NCI-H446 treated with DMSO at 0.1 percent for 48 hours (cell line): ENCODE measurements around the gene ACOXL.

Experiments
- DNase-seq: peaks from one replicate; lab custom pipeline; 2025; lab: John Stamatoyannopoulos, UW

Gene ACOXL

GRCh38 chr2:110977403-110977802 lies 245.0 kb downstream of the ACOXL start:
- DNase-seq, result no peak

DNA sequence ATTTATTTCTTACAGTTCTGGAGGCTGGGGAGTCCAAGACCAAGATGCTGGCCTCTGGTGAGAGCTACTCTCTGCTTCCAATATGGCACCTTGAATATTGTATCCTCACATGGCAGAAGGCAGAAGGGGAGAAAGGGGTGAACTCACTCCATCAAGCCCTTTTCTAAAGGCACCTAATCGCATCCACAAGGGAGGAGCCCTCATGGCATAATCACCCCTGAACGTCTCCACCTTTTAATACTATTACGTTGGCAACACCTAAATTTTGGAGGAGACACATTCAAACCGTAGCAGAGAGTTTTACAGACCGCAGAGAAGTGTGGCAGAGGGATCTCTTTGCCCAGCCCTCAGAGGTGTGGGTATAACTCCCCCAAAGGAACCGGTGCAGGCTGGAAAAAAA lies 245.8 kb downstream of the ACOXL start:
- DNase-seq, result no peak

DNA sequence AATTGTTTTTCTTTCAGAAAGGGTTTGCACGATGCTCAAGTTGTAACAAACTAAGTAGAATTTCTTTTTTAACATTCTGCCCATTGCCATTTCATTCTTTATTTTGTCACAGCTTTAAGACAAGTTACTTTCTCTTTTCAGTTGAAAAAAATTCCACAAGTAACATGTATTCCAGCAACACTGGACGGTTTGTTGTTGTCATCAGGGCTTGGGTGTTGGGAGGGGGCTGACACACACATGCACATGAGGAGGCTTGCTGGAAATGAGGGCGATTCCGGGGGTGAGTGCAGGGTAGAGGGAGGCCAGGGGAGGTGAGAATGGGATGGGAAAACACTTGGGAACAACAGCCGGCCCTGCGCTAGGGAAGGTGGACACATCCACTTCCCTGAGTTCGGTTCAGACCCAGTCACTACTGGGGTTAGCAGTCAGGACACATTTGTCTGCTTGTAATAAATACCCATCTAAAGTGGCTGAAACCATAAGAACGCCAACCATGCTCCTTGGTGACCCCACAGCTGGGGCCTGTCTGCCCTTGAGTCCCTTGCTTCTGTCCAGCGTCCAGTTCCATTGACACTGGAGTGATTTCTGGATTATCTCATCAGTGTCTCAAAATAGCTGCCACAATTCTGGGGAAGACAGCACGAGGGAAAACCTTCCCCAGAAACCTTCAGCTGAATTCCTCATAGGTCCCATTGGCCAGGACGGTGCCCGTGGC lies 246.5 kb downstream of the ACOXL start:
- DNase-seq, result no peak

DNA sequence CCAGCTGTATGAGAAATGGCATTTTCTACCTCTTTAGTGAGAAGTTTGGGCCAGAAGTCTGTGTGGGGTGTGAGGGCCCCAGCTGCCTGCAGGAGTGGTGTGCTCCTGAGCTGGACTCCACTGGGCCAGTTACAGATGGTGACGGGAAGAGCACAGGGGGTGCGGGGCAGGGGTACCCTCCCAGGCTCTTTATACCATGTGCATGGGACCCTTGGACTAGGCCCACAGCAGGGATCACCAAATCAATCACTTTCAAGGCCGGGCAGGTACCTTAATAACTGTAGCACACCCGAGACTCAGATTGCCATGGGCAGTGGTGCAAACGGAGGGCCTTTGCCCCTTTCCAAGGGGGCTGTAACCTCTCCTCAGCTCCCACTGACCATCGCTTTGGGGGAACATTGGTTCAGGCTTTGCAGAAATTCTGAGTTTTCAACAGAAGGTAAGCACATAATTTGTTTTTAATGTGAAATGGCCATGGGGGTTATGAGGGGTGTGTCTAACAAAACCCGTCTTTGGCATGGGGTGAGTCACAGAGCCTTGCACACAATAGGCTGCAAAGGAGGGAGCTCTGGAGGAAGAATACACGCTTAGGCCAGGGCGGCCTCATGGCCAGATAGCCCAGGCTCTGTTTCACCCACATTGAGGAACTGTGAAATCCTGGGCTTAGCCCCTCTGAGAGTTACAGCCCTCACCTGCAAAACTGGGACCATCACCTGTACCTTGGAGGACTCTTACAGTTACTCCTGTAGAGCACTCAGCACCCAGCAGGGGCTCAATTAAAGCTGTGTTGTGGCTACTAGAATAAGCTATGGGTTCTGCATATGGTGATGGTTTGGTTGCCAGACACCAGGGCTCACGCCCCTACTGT lies 247.3 kb downstream of the ACOXL start:
- no peak for DNase-seq

GRCh38 chr2:110980339-110981062 lies 248.1 kb downstream of the ACOXL start:
- DNase-seq, result no peak

- DNase-seq, result no peak
Observed at GRCh38 chr2:110983133-110983532, 250.8 kb downstream of the ACOXL start.

- DNase-seq, result no peak
Observed at GRCh38 chr2:110984694-110985490, 252.5 kb downstream of the ACOXL start.

GRCh38 chr2:110990440-110990839 lies 258.1 kb downstream of the ACOXL start:
- DNase-seq, result no peak

DNA sequence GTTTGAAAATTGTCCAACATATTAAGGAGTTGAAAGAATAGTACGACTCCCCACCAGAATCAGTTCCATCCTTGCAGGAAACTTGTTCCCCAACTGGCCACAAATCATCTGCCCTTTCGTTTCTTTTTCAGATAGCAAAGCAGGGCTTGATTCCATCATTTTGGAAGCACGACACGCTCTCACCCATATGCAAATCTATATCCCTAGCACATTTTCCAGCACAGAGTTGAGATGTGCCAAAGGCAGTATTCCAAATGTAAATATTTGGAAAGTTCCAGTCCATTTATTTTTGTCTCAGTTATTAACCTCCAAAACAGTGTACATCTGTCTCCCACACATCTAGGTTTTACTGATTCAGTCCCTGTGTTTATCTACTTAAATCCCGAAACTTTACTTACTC lies 259.5 kb downstream of the ACOXL start:
- DNase-seq, result no peak

GRCh38 chr2:110992886-110993285 lies 260.5 kb downstream of the ACOXL start:
- DNase-seq, result no peak

- DNase-seq, result no peak
Observed at GRCh38 chr2:110993557-110994231, 261.3 kb downstream of the ACOXL start.

DNA sequence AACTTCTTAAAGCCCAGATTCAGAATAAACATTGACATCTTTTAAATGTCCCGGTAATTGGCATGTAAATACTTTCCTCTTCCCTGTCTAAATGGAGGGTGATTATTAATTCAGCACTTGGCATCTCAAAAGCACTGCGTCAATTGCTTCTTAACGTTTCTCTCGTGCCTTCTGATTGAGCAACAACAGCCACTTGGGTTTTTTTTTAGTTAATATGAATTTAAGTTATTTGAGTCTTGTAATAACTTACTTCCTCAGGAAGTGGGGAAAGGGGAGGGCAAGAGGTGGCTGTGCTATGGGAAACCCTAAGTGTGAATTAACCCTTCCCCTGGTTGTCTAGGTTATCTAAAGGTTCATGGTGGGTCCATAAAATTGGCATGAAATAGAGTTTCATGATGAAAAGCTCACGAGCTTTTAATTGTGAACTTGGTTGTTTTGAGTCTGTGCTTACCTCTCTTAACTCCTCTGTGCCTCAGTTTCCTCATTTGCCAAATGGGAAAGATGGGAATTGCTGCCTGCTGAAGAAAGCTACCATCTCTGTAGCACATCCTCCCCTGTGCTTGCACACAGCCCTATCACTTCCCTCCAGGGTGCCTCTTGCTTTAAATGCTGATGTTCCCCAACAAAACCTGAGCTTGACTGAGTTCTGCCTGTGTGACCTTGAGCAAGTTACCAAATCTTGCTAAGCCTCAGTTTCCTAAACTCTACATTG lies 262.0 kb downstream of the ACOXL start:
- no peak for DNase-seq

DNA sequence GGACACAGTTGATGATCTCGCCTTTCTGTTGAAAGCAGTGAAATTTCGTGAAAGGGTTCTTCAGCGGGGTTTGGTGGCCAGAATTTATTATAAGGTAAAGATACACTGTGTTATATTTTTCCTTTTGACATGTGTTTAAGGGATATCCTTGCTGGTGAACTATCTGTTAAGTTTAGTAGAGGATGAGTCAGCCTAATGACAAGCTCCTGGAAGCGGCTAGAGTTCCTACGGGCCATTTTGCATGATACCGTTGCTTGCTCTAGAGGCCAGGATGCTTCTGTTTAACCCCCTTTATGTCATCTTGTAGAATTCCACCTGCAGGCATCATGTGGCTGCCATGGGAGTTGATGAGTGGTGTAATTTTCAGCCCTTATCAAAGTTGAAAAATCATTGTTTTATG lies 263.5 kb downstream of the ACOXL start:
- DNase-seq, result no peak

DNA sequence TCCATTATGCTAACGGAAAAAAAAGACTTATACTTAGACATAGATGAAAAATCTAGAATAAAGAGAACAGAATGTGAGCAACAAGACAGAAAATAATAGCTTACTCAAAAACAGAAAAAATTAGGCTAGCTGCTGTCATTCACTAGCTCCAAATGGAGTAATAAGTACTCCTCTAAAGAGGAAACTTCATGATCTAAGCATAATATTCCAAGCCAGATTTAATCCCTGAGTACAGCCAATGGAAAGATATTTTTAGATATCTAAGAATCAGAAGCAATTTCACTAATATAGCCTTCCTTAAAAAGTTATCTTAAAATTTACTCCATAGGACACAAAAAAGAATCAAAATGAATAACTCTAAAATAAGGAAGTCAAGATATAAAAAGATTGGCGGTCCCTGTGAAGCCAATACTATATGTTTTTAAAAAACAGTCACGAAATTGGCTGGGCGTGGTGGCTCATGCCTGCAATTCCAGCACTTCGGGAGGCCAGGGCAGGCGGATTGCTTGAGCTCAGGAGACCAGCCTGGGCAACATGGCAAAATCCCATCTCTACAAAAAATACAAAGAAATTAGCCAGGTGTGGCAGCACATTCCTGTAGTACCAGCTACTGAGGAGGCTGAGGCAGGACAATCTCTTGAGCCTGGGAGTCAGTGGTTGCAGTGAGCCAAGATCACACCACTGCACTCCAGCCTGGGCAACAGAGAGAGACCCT lies 265.1 kb downstream of the ACOXL start:
- no peak for DNase-seq

GRCh38 chr2:110998311-110998710 lies 265.9 kb downstream of the ACOXL start:
- no peak for DNase-seq

DNA sequence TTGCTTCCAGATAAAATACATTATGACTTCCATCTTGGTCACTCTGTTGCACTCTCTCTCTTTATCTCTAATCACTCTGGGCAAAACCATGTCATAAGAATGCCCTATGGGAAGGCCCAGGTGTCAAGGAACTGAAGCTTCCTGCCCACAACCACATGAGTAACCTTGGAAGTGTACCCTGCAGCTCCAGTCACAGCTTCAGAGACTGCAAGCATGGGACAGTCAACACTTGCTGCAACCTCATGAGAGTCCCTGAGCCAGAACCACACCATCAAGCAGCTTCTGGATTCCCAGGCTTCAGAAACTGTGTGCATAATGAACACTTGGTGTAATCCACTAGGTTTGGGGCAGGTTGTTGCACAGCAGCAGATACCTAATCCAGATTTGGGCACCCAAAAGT lies 267.3 kb downstream of the ACOXL start:
- no peak for DNase-seq

- DNase-seq, result no peak
Observed at GRCh38 chr2:111005307-111005706, 272.9 kb downstream of the ACOXL start.

DNA sequence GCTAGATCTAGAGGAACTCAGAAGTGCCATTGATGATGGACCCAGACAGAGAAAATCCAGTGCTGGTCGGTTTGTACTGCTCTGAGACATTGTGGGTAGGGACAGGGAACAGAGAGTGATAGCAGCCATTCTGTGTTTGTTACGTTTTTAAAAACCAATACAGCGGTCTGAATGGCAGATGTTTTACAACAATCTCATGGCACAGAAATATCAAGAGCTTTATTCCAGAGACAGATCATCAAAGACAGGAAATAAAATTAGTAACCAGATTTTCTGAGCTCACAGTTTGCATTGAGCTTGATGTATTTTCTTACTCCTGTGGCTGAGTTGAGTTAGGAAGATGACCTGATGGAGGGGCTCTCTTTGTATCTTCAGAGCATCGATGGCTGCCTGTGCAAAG lies 273.4 kb downstream of the ACOXL start:
- DNase-seq, result no peak

DNA sequence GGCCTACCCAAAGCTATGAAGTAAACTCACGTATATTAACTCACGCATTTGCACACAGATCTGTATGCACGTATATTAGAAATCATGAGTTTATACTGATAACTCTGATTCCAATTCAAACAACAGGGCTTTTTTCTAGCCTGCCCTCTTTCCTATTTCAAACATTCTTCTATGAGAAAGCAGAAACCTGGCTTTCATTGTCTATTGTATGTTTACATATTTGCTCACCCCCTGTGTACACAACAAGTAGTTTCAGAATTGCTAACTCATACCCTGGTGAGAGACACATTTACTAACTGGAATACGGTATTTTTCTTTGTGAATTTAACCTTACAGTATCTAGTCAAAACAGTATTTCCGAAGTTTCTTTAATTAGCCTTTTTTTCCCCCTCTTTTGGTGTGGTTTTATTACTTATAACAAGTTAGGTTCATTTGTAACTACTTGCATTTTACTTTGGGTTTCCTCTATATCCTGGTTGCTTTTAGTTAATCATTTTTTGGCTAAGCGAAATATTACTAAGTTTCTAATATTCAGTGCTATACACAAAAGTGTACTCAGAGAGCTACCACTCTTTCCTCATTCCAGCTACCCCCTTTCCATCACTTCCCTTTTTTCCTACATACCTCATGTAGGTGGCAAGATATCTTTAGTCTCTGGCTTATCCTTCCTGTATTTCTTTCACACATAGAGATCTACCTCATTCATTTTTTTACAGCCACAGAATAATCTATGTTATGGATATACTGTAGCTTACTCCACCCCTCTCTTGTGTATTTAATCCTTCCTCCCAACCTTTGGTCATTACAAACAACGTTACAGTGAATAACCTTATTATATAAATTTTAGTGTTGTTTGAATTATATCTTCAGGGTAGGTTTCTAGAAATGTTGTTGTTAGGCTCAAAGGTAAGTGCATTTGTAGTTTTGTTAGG lies 275.6 kb downstream of the ACOXL start:
- no peak for DNase-seq
